Measurements from ENCODE around the gene PLSCR1.

DNA sequence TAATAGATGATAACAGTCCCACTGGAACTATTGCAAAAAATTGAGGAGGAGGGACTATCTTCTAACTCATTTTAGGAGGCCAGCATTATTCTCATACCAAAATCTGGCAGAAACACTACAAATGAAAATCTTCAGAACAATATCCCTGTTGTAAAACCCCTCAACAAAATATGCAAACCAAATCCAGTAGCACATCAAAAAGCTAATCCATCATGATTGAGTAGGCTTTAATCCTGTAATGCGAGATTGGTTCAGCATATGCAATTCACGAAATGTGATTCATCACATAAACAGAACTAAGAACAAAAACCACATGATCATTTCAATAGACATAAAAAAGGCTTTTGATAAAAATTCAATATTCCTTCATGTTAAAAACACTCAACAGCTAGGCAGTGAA, 51.2 kb downstream of the PLSCR1 start:
- no peak for TF ChIP-seq CTCF (IDR thresholded peaks at IDR 0.05; ENCODE audit: insufficient read depth, low read length)
- TF ChIP-seq POLR2AphosphoS5 (IDR thresholded peaks at IDR 0.05; ENCODE audit: low read depth) = no peak
- no peak for TF ChIP-seq GABPA (IDR thresholded peaks at IDR 0.05; ENCODE audit: low read depth)
- TF ChIP-seq, protein P1, sequence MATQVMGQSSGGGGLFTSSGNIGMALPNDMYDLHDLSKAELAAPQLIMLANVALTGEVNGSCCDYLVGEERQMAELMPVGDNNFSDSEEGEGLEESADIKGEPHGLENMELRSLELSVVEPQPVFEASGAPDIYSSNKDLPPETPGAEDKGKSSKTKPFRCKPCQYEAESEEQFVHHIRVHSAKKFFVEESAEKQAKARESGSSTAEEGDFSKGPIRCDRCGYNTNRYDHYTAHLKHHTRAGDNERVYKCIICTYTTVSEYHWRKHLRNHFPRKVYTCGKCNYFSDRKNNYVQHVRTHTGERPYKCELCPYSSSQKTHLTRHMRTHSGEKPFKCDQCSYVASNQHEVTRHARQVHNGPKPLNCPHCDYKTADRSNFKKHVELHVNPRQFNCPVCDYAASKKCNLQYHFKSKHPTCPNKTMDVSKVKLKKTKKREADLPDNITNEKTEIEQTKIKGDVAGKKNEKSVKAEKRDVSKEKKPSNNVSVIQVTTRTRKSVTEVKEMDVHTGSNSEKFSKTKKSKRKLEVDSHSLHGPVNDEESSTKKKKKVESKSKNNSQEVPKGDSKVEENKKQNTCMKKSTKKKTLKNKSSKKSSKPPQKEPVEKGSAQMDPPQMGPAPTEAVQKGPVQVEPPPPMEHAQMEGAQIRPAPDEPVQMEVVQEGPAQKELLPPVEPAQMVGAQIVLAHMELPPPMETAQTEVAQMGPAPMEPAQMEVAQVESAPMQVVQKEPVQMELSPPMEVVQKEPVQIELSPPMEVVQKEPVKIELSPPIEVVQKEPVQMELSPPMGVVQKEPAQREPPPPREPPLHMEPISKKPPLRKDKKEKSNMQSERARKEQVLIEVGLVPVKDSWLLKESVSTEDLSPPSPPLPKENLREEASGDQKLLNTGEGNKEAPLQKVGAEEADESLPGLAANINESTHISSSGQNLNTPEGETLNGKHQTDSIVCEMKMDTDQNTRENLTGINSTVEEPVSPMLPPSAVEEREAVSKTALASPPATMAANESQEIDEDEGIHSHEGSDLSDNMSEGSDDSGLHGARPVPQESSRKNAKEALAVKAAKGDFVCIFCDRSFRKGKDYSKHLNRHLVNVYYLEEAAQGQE (IDR thresholded peaks at IDR 0.05; ENCODE audit: insufficient replicate concordance, low read depth) = no peak
- no peak for TF ChIP-seq SPI1 (IDR thresholded peaks at IDR 0.05; ENCODE audit: borderline replicate concordance, low read depth)

All from HL-60 (cell line).